NCI-H226 (cell line): ENCODE results near the gene CDKN2AIP.
"Not testable (repeated sequence)": the region's sequence is repeated elsewhere in the genome, so short reads cannot be mapped to it uniquely, and the experiment has no call there.

Experiments
- DNase-seq: peaks from one replicate; pipeline ENCODE4 v3.0.0-alpha.2; 2015

The CDKN2AIP gene

GRCh38 chr4:183416879-183417755, 27.3 kb upstream of the CDKN2AIP start:
- DNase-seq: no peak

- no peak for DNase-seq
These were observed 21.3 kb upstream of the CDKN2AIP start for GRCh38 chr4:183422962-183423631.

GRCh38 chr4:183424109-183424744, 20.2 kb upstream of the CDKN2AIP start:
- DNase-seq: no peak

GRCh38 chr4:183426507-183426906, 17.9 kb upstream of the CDKN2AIP start:
- no peak for DNase-seq

- DNase-seq: no peak
These were observed 14.9 kb upstream of the CDKN2AIP start for GRCh38 chr4:183429489-183429888.

GRCh38 chr4:183430317-183430993, 14.0 kb upstream of the CDKN2AIP start:
- DNase-seq: no peak

GRCh38 chr4:183430994-183431347, 13.5 kb upstream of the CDKN2AIP start:
- no peak for DNase-seq

- no peak for DNase-seq
These were observed 12.8 kb upstream of the CDKN2AIP start for GRCh38 chr4:183431614-183432013.

- DNase-seq: not testable (repeated sequence)
These were observed 11.3 kb upstream of the CDKN2AIP start for GRCh38 chr4:183433183-183433582.

GRCh38 chr4:183434264-183434663, 10.2 kb upstream of the CDKN2AIP start:
- DNase-seq: no peak

GRCh38 chr4:183434666-183435190, 9.7 kb upstream of the CDKN2AIP start:
- DNase-seq: no peak

GRCh38 chr4:183435803-183436202, 8.6 kb upstream of the CDKN2AIP start:
- DNase-seq: no peak

GRCh38 chr4:183436417-183436816, 8.0 kb upstream of the CDKN2AIP start:
- no peak for DNase-seq

GRCh38 chr4:183437452-183437851, 7.0 kb upstream of the CDKN2AIP start:
- DNase-seq: no peak

- peak; percentile 89 for DNase-seq
These were observed 5.8 kb upstream of the CDKN2AIP start for GRCh38 chr4:183438458-183439113.

- no peak for DNase-seq
These were observed 3.2 kb upstream of the CDKN2AIP start for GRCh38 chr4:183441276-183441675.

GRCh38 chr4:183443655-183444213, 702 bp upstream of the CDKN2AIP start:
- no peak for DNase-seq

- DNase-seq: no peak
These were observed 627 bp downstream of the CDKN2AIP start for GRCh38 chr4:183445097-183445428.

- no peak for DNase-seq
These were observed 3.2 kb downstream of the CDKN2AIP start for GRCh38 chr4:183447646-183448045.

GRCh38 chr4:183448436-183448835, 4.0 kb downstream of the CDKN2AIP start:
- no peak for DNase-seq

GRCh38 chr4:183449193-183449882, 4.9 kb downstream of the CDKN2AIP start:
- no peak for DNase-seq

- DNase-seq: no peak
These were observed 5.7 kb downstream of the CDKN2AIP start for GRCh38 chr4:183450108-183450507.
